Body of pancreas (tissue), 4 donors: ENCODE measurements around the gene PALLD. TPM values are rescaled to one million over a fixed set of nuclear protein-coding genes. Genes with fewer than 3 reads are reported as not detected.

Experiments
- ATAC-seq: fragments of 150-250 bp; one replicate; pipeline ENCODE4 v1.9.1; 2016
- DNase-seq, 4 donors: peaks; one replicate each; pipeline ENCODE4 v3.0.0-alpha.2; 2019
- H3K27ac ChIP-seq, 4 donors: fragments of 200-600 bp; sonication (generic); 1 replicate in 3 of 4; 2 replicates in 1 of 4; pipeline versions ENCODE4 v1.5.1 to v1.6.1; 2016 to 2019; ENCODE audit warnings: mild to moderate bottlenecking in 1 of 4, mixed read lengths in 1 of 4, moderate library complexity in 1 of 4
- H3K27me3 ChIP-seq, 2 donors: fragments of 200-600 bp; sonication (generic); one replicate each; pipeline ENCODE4 v1.6.0; 2016; ENCODE audit warnings: mild to moderate bottlenecking in 1 of 2
- H3K36me3 ChIP-seq, 2 donors: fragments of 200-600 bp; sonication (generic); replicated peaks in 1 of 2; 2 replicates each; pipeline ENCODE4 v1.5.1; 2016; ENCODE audit warnings: low read depth in 2 of 2; ENCODE audit not compliant: insufficient read depth in 1 of 2
- H3K4me1 ChIP-seq: fragments of 200-600 bp; sonication (generic); one replicate; pipeline ENCODE4 v1.6.0; 2016
- H3K4me3 ChIP-seq, 2 donors: fragments of 200-600 bp; sonication (generic); 1 replicate in 1 of 2; 2 replicates in 1 of 2; pipeline ENCODE4 v1.5.1; 2016 to 2019
- H3K9me3 ChIP-seq, 3 donors: fragments of 200-600 bp; sonication (generic); 1 replicate in 2 of 3; 2 replicates in 1 of 3; pipeline ENCODE4 v1.5.1; 2016
- CTCF ChIP-seq, 7 experiments: fragments of 450-650 bp in 4 of 7; fragments of 200-600 bp in 3 of 7; sonication (generic) in 3 of 7; IDR thresholded peaks; one replicate each; pipeline ENCODE4 v1.5.1; 2016 to 2019; ENCODE audit warnings: antibody characterized with exemption in 7 of 7
- POLR2A ChIP-seq, 3 donors: fragments of 450-650 bp; IDR thresholded peaks; one replicate each; pipeline ENCODE4 v1.6.1; 2016; ENCODE audit warnings: antibody characterized with exemption in 3 of 3, mild to moderate bottlenecking in 2 of 3
- WGBS, 2 donors: methylation state at CpG; one replicate each; pipeline ENCODE4 v1.1.5; 2017; 5-methylcytosine and 5-hydroxymethylcytosine counted together
- intact Hi-C: fragments of 100-400 bp; cut with DNase I; formaldehyde crosslinking; loops from one replicate; pipeline ENCODE4 v1.15.1; 2023
- total RNA-seq, 2 donors: library from RNA; depleted of rRNA; stranded (reverse); fragments of >200 nt; gene quantifications; one replicate each; pipeline ENCODE4 v1.1.0, GENCODE V29; 2016

Gene PALLD
- total RNA-seq, 2 donors from 2014 or later, result 46.8 to 52.4 TPM

DNA sequence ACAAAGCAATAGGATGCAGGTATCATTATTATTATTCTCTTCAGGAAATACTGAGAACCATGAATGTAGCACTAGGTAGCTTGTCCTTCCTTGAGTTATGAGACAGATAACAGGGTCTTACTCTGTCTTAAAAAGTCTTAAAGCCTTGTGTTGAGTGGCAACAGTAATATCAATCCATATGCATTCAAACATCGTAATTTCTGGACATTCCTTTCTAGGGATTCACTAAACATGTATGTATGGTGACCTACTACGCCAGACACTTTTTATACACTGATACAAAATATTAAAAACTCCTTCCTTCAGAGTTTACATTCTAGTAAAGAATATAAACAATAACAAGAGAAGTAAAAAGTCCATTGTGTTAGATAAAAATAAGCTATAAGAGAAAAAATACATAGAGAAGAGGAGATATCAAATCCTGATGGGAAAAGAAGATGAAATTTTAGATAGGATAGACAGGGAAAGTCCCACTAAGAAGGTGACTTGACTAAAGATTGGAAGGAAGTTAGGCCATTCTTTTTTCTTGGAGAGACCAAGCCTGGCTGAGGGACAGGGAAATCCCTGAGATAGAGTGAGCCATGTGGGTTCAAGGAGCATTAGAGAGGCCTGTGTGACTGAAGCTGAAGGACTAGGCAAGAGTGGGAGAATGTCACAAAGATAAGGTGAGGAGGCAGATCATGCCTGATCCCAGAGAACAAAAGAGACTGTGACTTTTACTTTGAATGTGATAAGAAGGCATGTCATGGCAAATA is 11.5 kb upstream of the PALLD start:
- H3K27me3 ChIP-seq, result no peaks in the 10 kb centered on the region
- H3K9me3 ChIP-seq, result no peaks in the 10 kb centered on the region
- intact Hi-C loops, result no loop called here
- H3K4me3 ChIP-seq, result no peak overlapping the region
- DNase-seq (no peak), ATAC-seq (no peak)
- TF ChIP-seq CTCF (IDR thresholded peaks at IDR 0.05) (no peak), POLR2A (IDR thresholded peaks at IDR 0.05) (no peak)
- H3K27ac ChIP-seq, result no peak overlapping the region
- H3K4me1 ChIP-seq, result peaks cover 4% of the 10 kb centered on the region
- no peaks in the 10 kb centered on the region for H3K36me3 ChIP-seq
- 90 to 92% methylated on average over 2 of the region's 2 CpGs for WGBS, 2 donors

DNA sequence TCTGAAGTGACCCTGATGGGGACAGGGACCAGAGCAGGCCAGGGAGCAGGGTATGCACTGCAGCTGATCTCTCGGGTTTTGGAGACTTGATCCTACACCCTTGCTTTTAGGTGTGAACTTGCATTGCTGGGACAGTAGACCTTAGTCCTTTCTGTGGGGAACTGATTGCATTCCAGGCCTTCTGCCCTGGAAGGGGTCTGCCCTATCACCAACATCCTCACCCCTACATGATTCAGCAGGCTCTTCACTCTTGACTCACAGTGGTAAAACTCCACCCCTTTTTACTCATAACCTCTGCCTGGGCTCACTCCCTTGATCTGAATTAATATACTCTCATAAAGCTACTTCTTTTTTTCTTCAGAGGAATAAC is 10.0 kb upstream of the PALLD start:
- 80 to 91% methylated on average over 1 of the region's 1 CpG for WGBS, 2 donors
- DNase-seq (no peak), ATAC-seq (no peak)
- intact Hi-C loops, result no loop called here
- Histone ChIP-seq H3K9me3 (no peaks in the 10 kb centered on the region), H3K36me3 (no peaks in the 10 kb centered on the region), H3K27ac (no peak overlapping the region), H3K4me1 (no peaks in the 10 kb centered on the region), H3K27me3 (no peaks in the 10 kb centered on the region), H3K4me3 (no peak overlapping the region)
- no peak for TF ChIP-seq CTCF (IDR thresholded peaks at IDR 0.05)
- no peak for TF ChIP-seq POLR2A (IDR thresholded peaks at IDR 0.05)

- Histone ChIP-seq H3K4me1 (no peaks in the 10 kb centered on the region), H3K36me3 (no peaks in the 10 kb centered on the region), H3K4me3 (no peak overlapping the region), H3K27ac (no peak overlapping the region), H3K9me3 (no peaks in the 10 kb centered on the region), H3K27me3 (no peaks in the 10 kb centered on the region)
- intact Hi-C loops, result no loop called here
- ATAC-seq (no peak), DNase-seq (no peak)
- TF ChIP-seq CTCF (IDR thresholded peaks at IDR 0.05) (no peak), POLR2A (IDR thresholded peaks at IDR 0.05) (no peak)
- 67 to 83% methylated on average over 9 of the region's 9 CpGs for WGBS, 2 donors
These were observed 9.4 kb upstream of the PALLD start for GRCh38 chr4:168487282-168488035.

DNA sequence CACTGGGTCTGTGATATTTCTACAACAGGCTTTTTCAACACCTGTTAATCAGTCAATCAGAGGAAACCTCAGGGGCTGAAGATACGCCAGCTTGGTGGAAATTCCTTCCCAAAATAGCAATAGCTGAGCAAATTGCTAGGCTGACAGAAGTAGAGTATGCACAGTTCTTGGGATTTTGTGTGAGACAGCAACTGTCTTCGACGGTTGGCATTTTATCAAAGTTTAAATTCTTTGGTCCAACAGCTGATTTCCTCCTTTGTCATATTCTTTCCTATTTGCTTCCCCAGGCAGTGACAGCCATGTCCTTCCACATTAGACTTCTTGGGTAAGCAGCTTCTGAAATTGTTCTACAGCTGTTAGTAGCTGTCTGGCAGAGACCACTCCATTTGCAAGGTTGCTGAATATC is 8.0 kb upstream of the PALLD start:
- H3K36me3 ChIP-seq, result no peaks in the 10 kb centered on the region

More for the DNA sequence above, 8.0 kb upstream of the PALLD start:
- intact Hi-C loops, result no loop called here
- Histone ChIP-seq H3K4me1 (no peaks in the 10 kb centered on the region), H3K27me3 (no peaks in the 10 kb centered on the region), H3K9me3 (no peaks in the 10 kb centered on the region), H3K4me3 (no peak overlapping the region), H3K27ac (no peak overlapping the region)
- DNase-seq (no peak), ATAC-seq (no peak)
- WGBS, 2 donors, result 36 to 65% methylated on average over 3 of the region's 3 CpGs
- TF ChIP-seq POLR2A (IDR thresholded peaks at IDR 0.05) (no peak), CTCF (IDR thresholded peaks at IDR 0.05) (no peak)
